Measurements from ENCODE around the gene ERICH6B. TPM values are rescaled to one million over a fixed set of nuclear protein-coding genes. Genes with fewer than 3 reads are reported as not detected.

Gene ERICH6B
- total RNA-seq, 6 experiments from 2014 or later = not detected

GRCh38 chr13:45629940-45630339 is 14.4 kb upstream of the ERICH6B start:
- no peak for ATAC-seq

DNA sequence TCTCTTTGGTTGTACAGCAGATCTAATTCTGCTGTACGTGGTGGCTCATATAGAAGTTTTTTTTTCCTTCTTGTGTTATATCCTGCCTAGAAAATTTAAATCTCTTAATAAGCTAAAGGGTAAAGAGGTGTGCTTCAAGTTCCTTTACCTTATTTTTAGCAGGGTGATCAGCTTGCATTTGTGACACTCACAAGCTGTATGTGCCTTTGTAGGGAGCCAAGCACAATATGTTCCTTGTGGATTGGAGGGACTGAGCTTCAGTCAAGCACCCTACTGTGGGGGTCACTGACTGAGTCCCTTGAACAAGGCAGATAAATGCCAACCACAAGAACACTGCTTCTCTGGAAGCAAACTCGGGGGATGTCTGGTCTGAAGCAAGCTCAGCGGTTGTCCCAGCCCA is 12.6 kb upstream of the ERICH6B start:
- WGBS (ENCODE audit: insufficient coverage, low coverage, low lambda C conversion rate, missing lambda C conversion rate) = 67% methylated on average over 1 of the region's 3 CpGs
- TF ChIP-seq CTCF (IDR thresholded peaks at IDR 0.05) = no peak
- no peak for TF ChIP-seq POLR2A (IDR thresholded peaks at IDR 0.05)
- H3K36me3 ChIP-seq = no peaks in the 10 kb centered on the region
- no peaks in the 10 kb centered on the region for H3K9me3 ChIP-seq
- intact Hi-C loops (cut with DNase I) = no loop called here
- no peaks in the 10 kb centered on the region for H3K27me3 ChIP-seq
- H3K4me1 ChIP-seq = no peaks in the 10 kb centered on the region
- H3K27ac ChIP-seq = no peak overlapping the region
- no peak overlapping the region for H3K4me3 ChIP-seq
- ATAC-seq (no peak), DNase-seq (no peak)

More at GRCh38 chr13:45629940-45630339, 14.4 kb upstream of the ERICH6B start:
- H3K9me3 ChIP-seq = no peaks in the 10 kb centered on the region
- H3K4me1 ChIP-seq = no peaks in the 10 kb centered on the region
- 63% methylated on average over 1 of the region's 1 CpG for WGBS (ENCODE audit: insufficient coverage, low coverage, low lambda C conversion rate, missing lambda C conversion rate)
- intact Hi-C loops (cut with DNase I) = no loop called here
- H3K36me3 ChIP-seq = no peaks in the 10 kb centered on the region
- no peak for TF ChIP-seq POLR2A (IDR thresholded peaks at IDR 0.05)
- no peak for TF ChIP-seq CTCF (IDR thresholded peaks at IDR 0.05)
- no peak for DNase-seq
- H3K4me3 ChIP-seq = no peak overlapping the region
- H3K27ac ChIP-seq = no peak overlapping the region
- no peaks in the 10 kb centered on the region for H3K27me3 ChIP-seq

DNA sequence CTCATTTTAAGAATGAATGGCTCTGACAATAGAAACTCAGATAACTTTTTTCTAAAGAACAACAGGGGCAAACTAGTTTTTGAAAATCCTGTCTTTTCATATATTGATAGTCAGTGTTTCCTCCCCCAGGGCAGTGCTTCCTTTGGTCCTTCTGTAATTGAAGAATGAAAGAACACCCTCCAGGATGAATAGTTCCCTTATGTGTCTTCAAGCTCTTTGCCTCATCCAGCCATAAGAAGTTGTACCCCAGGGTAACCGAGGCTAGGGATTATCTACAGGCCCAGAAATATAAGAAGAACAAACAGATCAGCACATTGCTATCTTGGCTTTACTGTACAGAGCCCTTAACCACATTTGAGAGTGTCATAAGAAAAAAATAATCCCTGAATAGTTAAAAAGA is 12.1 kb upstream of the ERICH6B start:
- ATAC-seq = no peak
- no peaks in the 10 kb centered on the region for H3K36me3 ChIP-seq
- TF ChIP-seq POLR2A (IDR thresholded peaks at IDR 0.05) = no peak
- TF ChIP-seq CTCF (IDR thresholded peaks at IDR 0.05) = no peak
- H3K4me1 ChIP-seq = no peaks in the 10 kb centered on the region
- H3K27me3 ChIP-seq = no peaks in the 10 kb centered on the region
- no peaks in the 10 kb centered on the region for H3K9me3 ChIP-seq
- WGBS (ENCODE audit: insufficient coverage, low coverage, low lambda C conversion rate, missing lambda C conversion rate) = 28% methylated on average over 1 of the region's 1 CpG
- no peak overlapping the region for H3K4me3 ChIP-seq
- intact Hi-C loops (cut with DNase I) = no loop called here
- DNase-seq = no peak
- no peak overlapping the region for H3K27ac ChIP-seq

DNA sequence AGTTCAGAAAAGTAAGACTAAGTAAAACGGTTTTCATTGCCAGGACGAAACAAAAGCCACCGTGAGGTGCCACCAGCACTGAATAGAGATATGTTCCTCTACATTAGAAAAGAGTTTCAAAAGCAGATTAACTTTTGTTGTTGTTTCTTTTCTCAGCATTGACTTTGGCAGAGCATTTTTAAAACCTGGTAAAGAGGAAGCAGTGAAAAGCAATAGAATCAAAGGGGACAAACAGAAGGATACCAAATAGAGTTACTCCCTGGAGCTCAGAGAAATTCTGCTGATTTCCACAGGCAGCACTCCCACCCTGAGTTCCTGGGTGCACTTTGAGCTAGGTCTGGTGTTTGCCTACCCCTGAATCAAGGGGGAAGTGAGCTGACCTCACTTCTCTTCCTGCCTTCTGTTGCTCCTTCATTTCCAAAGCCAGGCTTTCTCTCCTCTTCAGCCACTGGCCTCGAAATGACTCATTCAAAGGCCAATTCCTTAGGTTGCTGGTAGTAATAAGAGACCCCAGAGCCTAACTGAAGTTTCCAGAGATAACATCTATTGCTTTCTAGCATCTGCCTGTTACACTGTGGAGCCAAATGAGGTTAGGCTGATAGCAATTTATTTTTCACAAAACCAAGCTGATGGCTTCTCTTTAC is 11.3 kb upstream of the ERICH6B start:
- TF ChIP-seq CTCF (IDR thresholded peaks at IDR 0.05) (no peak), POLR2A (IDR thresholded peaks at IDR 0.05) (no peak)
- ATAC-seq = no peak
- no peak for DNase-seq
- WGBS (ENCODE audit: insufficient coverage, low coverage, low lambda C conversion rate, missing lambda C conversion rate) = 24% methylated on average over 4 of the region's 4 CpGs
- Histone ChIP-seq H3K4me1 (no peaks in the 10 kb centered on the region), H3K27ac (no peak overlapping the region), H3K27me3 (no peaks in the 10 kb centered on the region), H3K4me3 (no peak overlapping the region), H3K36me3 (no peaks in the 10 kb centered on the region), H3K9me3 (no peaks in the 10 kb centered on the region)
- intact Hi-C loops (cut with DNase I) = no loop called here
